ENCODE measurements around the gene MAGI3. TPM values are rescaled to one million over a fixed set of nuclear protein-coding genes. Genes with fewer than 3 reads are reported as not detected.

The MAGI3 gene
- total and polyA plus RNA-seq, 11 donors, result 2.1 to 10.0 (median 8.1) TPM

GRCh38 chr1:113391649-113392271, 1.4 kb downstream of the MAGI3 start:
- intact Hi-C loops (cut with DNase I), result loop anchor here in 4 of 10 donors (5.0 to 10.0 kb wide), 4 partner anchors 247 to 286 kb away; no protein-coding TSS in a partner anchor
- TF ChIP-seq POLR2A (IDR thresholded peaks at IDR 0.05) (no peak), CTCF (IDR thresholded peaks at IDR 0.05) (no peak)
- 5 to 9% (median 6%) methylated on average over 9 of the region's 9 CpGs for WGBS, 4 donors
- ATAC-seq, result no peak
- Histone ChIP-seq H3K27me3 (peaks cover 0 to 5% (median 0%) of the 10 kb centered on the region in 9 donors), H3K36me3 (no peaks in the 10 kb centered on the region), H3K9me3 (peaks cover 0 to 4% (median 0%) of the 10 kb centered on the region in 12 donors), H3K4me3 (peak overlapping the region; percentile 78 to 98 (median 91)), H3K27ac (peak overlapping the region in 7 of 12 donors; percentile 85 to 93 (median 91)), H3K4me1 (peaks cover 0 to 39% (median 21%) of the 10 kb centered on the region in 12 donors)
- no peak for DNase-seq

GRCh38 chr1:113392541-113393128, 2.3 kb downstream of the MAGI3 start:
- intact Hi-C loops (cut with DNase I), result loop anchor here in 4 of 10 donors (5.0 to 10.0 kb wide), 4 partner anchors 248 to 285 kb away; no protein-coding TSS in a partner anchor
- Histone ChIP-seq H3K27ac (peak overlapping the region in 1 of 12 donors; percentile 88), H3K4me3 (peak overlapping the region in 7 of 12 donors; percentile 78 to 95 (median 90)), H3K9me3 (peaks cover 0 to 4% (median 0%) of the 10 kb centered on the region in 12 donors), H3K4me1 (peaks cover 0 to 39% (median 21%) of the 10 kb centered on the region in 12 donors), H3K27me3 (peaks cover 0 to 5% (median 0%) of the 10 kb centered on the region in 9 donors), H3K36me3 (no peaks in the 10 kb centered on the region)
- TF ChIP-seq CTCF (IDR thresholded peaks at IDR 0.05) (no peak), POLR2A (IDR thresholded peaks at IDR 0.05) (no peak)
- ATAC-seq (no peak), DNase-seq (no peak)
- 49 to 59% (median 50%) methylated on average over 3 of the region's 3 CpGs for WGBS, 4 donors

GRCh38 chr1:113394043-113394862, 3.9 kb downstream of the MAGI3 start:
- DNase-seq (no peak), ATAC-seq (no peak)
- Histone ChIP-seq H3K4me1 (peaks cover 0 to 36% (median 17%) of the 10 kb centered on the region in 12 donors), H3K4me3 (no peak overlapping the region), H3K36me3 (no peaks in the 10 kb centered on the region), H3K9me3 (no peaks in the 10 kb centered on the region), H3K27ac (no peak overlapping the region), H3K27me3 (peaks cover 0 to 5% (median 0%) of the 10 kb centered on the region in 9 donors)
- 71 to 93% (median 91%) methylated on average over 4 of the region's 4 CpGs for WGBS, 4 donors
- intact Hi-C loops (cut with DNase I), result loop anchor here in 4 of 10 donors (5.0 to 10.0 kb wide), 4 partner anchors 249 to 283 kb away; no protein-coding TSS in a partner anchor
- TF ChIP-seq POLR2A (IDR thresholded peaks at IDR 0.05) (no peak), CTCF (IDR thresholded peaks at IDR 0.05) (no peak)
